ENCODE data around the gene KCNK3. TPM values are rescaled to one million over a fixed set of nuclear protein-coding genes. Genes with fewer than 3 reads are reported as not detected.
"Not testable (repeated sequence)": the region's sequence is repeated elsewhere in the genome, so short reads cannot be mapped to it uniquely, and the experiment has no call there.

The KCNK3 gene
- total RNA-seq, 1 experiment from 2014 or later, result not detected

- intact Hi-C loops (cut with micrococcal nuclease), result loop anchor here (1.0 kb wide), 1 partner anchor 13 kb away; no protein-coding TSS in a partner anchor
- POLR2A ChIA-PET, result interaction anchor here (1.1 to 1.5 kb wide), 4 partner anchors 11 to 14 kb away, joined by 3 to 6 read pairs (median 5); no protein-coding TSS in a partner anchor
- CTCF ChIA-PET, result interaction anchor here (0.6 to 2.1 kb wide), 5 partner anchors 8 to 322 kb away, joined by 3 to 6 read pairs (median 4); no protein-coding TSS in a partner anchor
- Mint-ChIP-seq H3K36me3 (ENCODE audit: insufficient read depth, unreplicated experiment) (no peaks in the 10 kb centered on the region), H3K4me3 (ENCODE audit: unreplicated experiment) (no peak overlapping the region), H3K27ac (ENCODE audit: low read depth, unreplicated experiment) (peak overlapping the region; percentile 90), H3K4me1 (ENCODE audit: insufficient read depth, unreplicated experiment) (peaks cover 17% of the 10 kb centered on the region), H3K9me3 (ENCODE audit: unreplicated experiment) (no peaks in the 10 kb centered on the region), H3K27me3 (ENCODE audit: insufficient read depth, unreplicated experiment) (no peaks in the 10 kb centered on the region)
- peak; percentile 98 for DNase-seq (ENCODE audit: unreplicated experiment)
- TF ChIP-seq CTCF (IDR thresholded peaks at IDR 0.05; ENCODE audit: unreplicated experiment), result no peak
- BruUV-seq (replicated peaks), result TSS peak; percentile 99
These were observed 65.6 kb downstream of the KCNK3 start for GRCh38 chr2:26757873-26758789.

- H3K9me3 Mint-ChIP-seq (ENCODE audit: unreplicated experiment), result no peaks in the 10 kb centered on the region
- CTCF ChIA-PET, result interaction anchor here (0.6 to 2.1 kb wide), 3 partner anchors 13 to 322 kb away, joined by 3 to 4 read pairs (median 4); no protein-coding TSS in a partner anchor
- TF ChIP-seq CTCF (IDR thresholded peaks at IDR 0.05; ENCODE audit: unreplicated experiment), result no peak
- intact Hi-C loops (cut with micrococcal nuclease), result loop anchor here (1.0 kb wide), 1 partner anchor 12 kb away; no protein-coding TSS in a partner anchor
- POLR2A ChIA-PET, result interaction anchor here (0.7 kb wide), 1 partner anchor 12 kb away, joined by 3 read pairs; no protein-coding TSS in a partner anchor
- no peaks in the 10 kb centered on the region for H3K27me3 Mint-ChIP-seq (ENCODE audit: insufficient read depth, unreplicated experiment)
- H3K36me3 Mint-ChIP-seq (ENCODE audit: insufficient read depth, unreplicated experiment), result no peaks in the 10 kb centered on the region
- no peak for DNase-seq (ENCODE audit: unreplicated experiment)
- no TSS peak for BruUV-seq (replicated peaks)
- H3K27ac Mint-ChIP-seq (ENCODE audit: low read depth, unreplicated experiment), result peak overlapping the region; percentile 90
- no peak overlapping the region for H3K4me3 Mint-ChIP-seq (ENCODE audit: unreplicated experiment)
- H3K4me1 Mint-ChIP-seq (ENCODE audit: insufficient read depth, unreplicated experiment), result peaks cover 17% of the 10 kb centered on the region
These were observed 66.3 kb downstream of the KCNK3 start for GRCh38 chr2:26758790-26759321.

- no peaks in the 10 kb centered on the region for H3K27me3 Mint-ChIP-seq (ENCODE audit: insufficient read depth, unreplicated experiment)
- H3K36me3 Mint-ChIP-seq (ENCODE audit: insufficient read depth, unreplicated experiment), result no peaks in the 10 kb centered on the region
- no TSS peak for BruUV-seq (replicated peaks)
- DNase-seq (ENCODE audit: unreplicated experiment), result no peak
- intact Hi-C loops (cut with micrococcal nuclease), result no loop called here
- H3K9me3 Mint-ChIP-seq (ENCODE audit: unreplicated experiment), result no peaks in the 10 kb centered on the region
- ChIA-PET CTCF (interaction anchor here (0.7 to 2.1 kb wide), 2 partner anchors 10 to 154 kb away, joined by 3 to 4 read pairs; no protein-coding TSS in a partner anchor), POLR2A (interaction anchor here (0.7 to 0.8 kb wide), 2 partner anchors 11 to 12 kb away, joined by 3 read pairs; no protein-coding TSS in a partner anchor)
- no peak overlapping the region for H3K27ac Mint-ChIP-seq (ENCODE audit: low read depth, unreplicated experiment)
- H3K4me1 Mint-ChIP-seq (ENCODE audit: insufficient read depth, unreplicated experiment), result peaks cover 20% of the 10 kb centered on the region
- no peak for TF ChIP-seq CTCF (IDR thresholded peaks at IDR 0.05; ENCODE audit: unreplicated experiment)
- no peak overlapping the region for H3K4me3 Mint-ChIP-seq (ENCODE audit: unreplicated experiment)
These were observed 67.3 kb downstream of the KCNK3 start for GRCh38 chr2:26759845-26760244.

GRCh38 chr2:26760991-26761390 is 68.5 kb downstream of the KCNK3 start:
- BruUV-seq (replicated peaks); CTCF ChIA-PET; intact Hi-C loops (cut with micrococcal nuclease): not testable (repeated sequence)

More at GRCh38 chr2:26760991-26761390, 68.5 kb downstream of the KCNK3 start:
- DNase-seq (ENCODE audit: unreplicated experiment); H3K4me3 Mint-ChIP-seq (ENCODE audit: unreplicated experiment); H3K27me3 Mint-ChIP-seq (ENCODE audit: insufficient read depth, unreplicated experiment); H3K36me3 Mint-ChIP-seq (ENCODE audit: insufficient read depth, unreplicated experiment); H3K9me3 Mint-ChIP-seq (ENCODE audit: unreplicated experiment); H3K27ac Mint-ChIP-seq (ENCODE audit: low read depth, unreplicated experiment): not testable (repeated sequence)
- H3K4me1 Mint-ChIP-seq (ENCODE audit: insufficient read depth, unreplicated experiment), result peaks cover 31% of the 10 kb centered on the region
- POLR2A ChIA-PET, result interaction anchor here (0.6 kb wide), 1 partner anchor 55 kb away, joined by 3 read pairs; no protein-coding TSS in a partner anchor

All from MCF 10A (cell line).